HCT116 (cell line): ENCODE data around the gene TMEM143.

Experiments
- ATF3 ChIP-seq: IDR thresholded peaks from 2 replicates; pipeline ENCODE4 v1.6.1; 2012
- CTCF ChIP-seq, 3 experiments: fragments of 200-600 bp in 1 of 3; sonication (generic) in 1 of 3; IDR thresholded peaks in 2 of 3; conservative IDR thresholded peaks in 1 of 3; 2 replicates each; pipeline ENCODE4 v1.5.1; 2012 to 2017; ENCODE audit warnings: low read depth in 2 of 3, low read length in 2 of 3, antibody characterized with exemption in 1 of 3, borderline replicate concordance in 1 of 3, control low read depth in 1 of 3, mild to moderate bottlenecking in 1 of 3, mixed read lengths in 1 of 3, mixed run types in 1 of 3, moderate library complexity in 1 of 3; ENCODE audit not compliant: insufficient read depth in 1 of 3
- EZH2 ChIP-seq: fragments of 200-600 bp; sonication (generic); IDR thresholded peaks from 2 replicates; pipeline ENCODE4 v1.6.1; 2017; ENCODE audit warnings: antibody characterized with exemption, mixed run types
- EZH2phosphoT487 ChIP-seq: fragments of 200-600 bp; IDR thresholded peaks from 2 replicates; pipeline ENCODE4 v1.6.1; 2018; ENCODE audit warnings: antibody characterized with exemption, borderline replicate concordance
- POLR2A ChIP-seq: IDR thresholded peaks from 2 replicates; pipeline ENCODE4 v1.7.0; 2011; ENCODE audit warnings: borderline replicate concordance; ENCODE audit not compliant: insufficient read depth, insufficient read length; ENCODE audit errors: extremely low read depth
- RAD21 ChIP-seq: IDR thresholded peaks from 2 replicates; pipeline ENCODE4 v1.6.1; 2012; ENCODE audit warnings: low read depth, mild to moderate bottlenecking
- SIN3A ChIP-seq: IDR thresholded peaks from 2 replicates; pipeline ENCODE4 v1.6.1; 2012; ENCODE audit warnings: low read depth
- TCF7L2 ChIP-seq: IDR thresholded peaks from 2 replicates; pipeline ENCODE4 v1.7.0; 2011; ENCODE audit warnings: borderline replicate concordance, inconsistent platforms; ENCODE audit not compliant: insufficient read depth, insufficient read length; ENCODE audit errors: extremely low read depth

GRCh38 chr19:48338253-48338755, 25.4 kb downstream of the TMEM143 start:
- TF ChIP-seq CTCF (IDR thresholded peaks at IDR 0.05 in 2 of 3, conservative IDR thresholded peaks at IDR 0.05 in 1 of 3; ENCODE audit: borderline replicate concordance in 1 of 3, insufficient read depth in 1 of 3, low read depth in 2 of 3, low read length in 2 of 3) = no peak
- no peak for TF ChIP-seq POLR2A
- TF ChIP-seq EZH2 = no peak
- no peak for TF ChIP-seq ATF3
- no peak for TF ChIP-seq EZH2phosphoT487
- no peak for TF ChIP-seq TCF7L2
- TF ChIP-seq SIN3A = no peak
- TF ChIP-seq RAD21 = no peak
